ENCODE data around the gene CCDC93.

GRCh38 chr2:118045286-118045685, 31.4 kb upstream of the CCDC93 start:
- TF ChIP-seq ZBTB49 (tag by site-specific recombination; IDR thresholded peaks at IDR 0.05; ENCODE audit: low read depth) (no peak), ZNF776 (tag by site-specific recombination; IDR thresholded peaks at IDR 0.05; ENCODE audit: borderline replicate concordance) (no peak), CTCF (tag by site-specific recombination; IDR thresholded peaks at IDR 0.05) (no peak), MYNN (tag by site-specific recombination; IDR thresholded peaks at IDR 0.05; ENCODE audit: borderline replicate concordance) (no peak), ZNF302 (tag by site-specific recombination; IDR thresholded peaks at IDR 0.05; ENCODE audit: low read depth) (no peak)
